T-cell (primary cell): Measurements from ENCODE around the gene C1orf174. TPM values are rescaled to one million over a fixed set of nuclear protein-coding genes. Genes with fewer than 3 reads are reported as not detected.

Experiments used
- ATAC-seq, 4 experiments: fragments of 200-7000 bp in 3 of 4; fragments of 150-1000 bp in 1 of 4; cut with Tn5 transposase; replicated peaks in 1 of 4; 1 replicate in 3 of 4; 2 replicates in 1 of 4; pipeline ENCODE4 v1.10.0; 2021; ENCODE audit warnings: moderate library complexity in 3 of 4, mild to moderate bottlenecking in 2 of 4, moderate number of reproducible peaks in 1 of 4
- CTCF ChIA-PET, 2 donors: fragments of 300-600 bp; sonication (Branson Sonifier 250); formaldehyde crosslinking; loops; one replicate each; lab custom pipeline; 2022; ENCODE audit warnings: antibody characterized with exemption in 2 of 2; lab: Charles Lee
- POLR2A ChIA-PET, 2 donors: fragments of 300-600 bp; sonication (Branson Sonifier 250); formaldehyde crosslinking; loops; one replicate each; lab custom pipeline; 2022; ENCODE audit warnings: antibody characterized with exemption in 2 of 2; lab: Charles Lee
- DNase-seq, 35 experiments: peaks; one replicate each; pipeline versions ENCODE4 v3.0.0 to v3.0.0-alpha.2; 2013 to 2023
- H3K27ac ChIP-seq: one replicate; pipeline ENCODE4 v1.5.1; 2013; ENCODE audit warnings: low read length
- H3K27me3 ChIP-seq, 2 experiments: replicated peaks in 1 of 2; 1 replicate in 1 of 2; 2 replicates in 1 of 2; pipeline versions ENCODE4 v1.6.1 to v1.7.0; 2013; ENCODE audit warnings: low read length in 1 of 2, mixed read lengths in 1 of 2; ENCODE audit not compliant: control insufficient read depth in 2 of 2, insufficient read depth in 2 of 2; ENCODE audit errors: extremely low read depth in 1 of 2
- H3K36me3 ChIP-seq, 2 donors: 1 replicate in 1 of 2; 2 replicates in 1 of 2; pipeline versions ENCODE4 v1.6.1 to v1.7.0; 2013; ENCODE audit warnings: low read length in 1 of 2; ENCODE audit not compliant: control insufficient read depth in 2 of 2, insufficient read depth in 1 of 2; ENCODE audit errors: extremely low read depth in 1 of 2
- H3K4me1 ChIP-seq, 2 experiments: 1 replicate in 1 of 2; 2 replicates in 1 of 2; pipeline versions ENCODE4 v1.6.1 to v1.7.0; 2013; ENCODE audit warnings: low read length in 2 of 2, mixed read lengths in 1 of 2; ENCODE audit not compliant: insufficient read depth in 2 of 2, control insufficient read depth in 1 of 2; ENCODE audit errors: extremely low read depth in 1 of 2
- H3K4me3 ChIP-seq, 2 donors: 1 replicate in 1 of 2; 2 replicates in 1 of 2; pipeline versions ENCODE4 v1.5.1 to v1.7.0; 2013; ENCODE audit warnings: mild to moderate bottlenecking in 2 of 2, low read length in 1 of 2, moderate library complexity in 1 of 2; ENCODE audit not compliant: control insufficient read depth in 1 of 2; ENCODE audit errors: extremely low read depth in 1 of 2
- H3K9me3 ChIP-seq: 2 replicates; pipeline ENCODE4 v1.7.0; 2013
- H3K27ac Mint-ChIP-seq, 2 donors: one replicate each; pipeline ENCODE4 v1.8.0; 2020 to 2021; ENCODE audit warnings: mild to moderate bottlenecking in 2 of 2, mixed read lengths in 2 of 2
- H3K27me3 Mint-ChIP-seq, 2 donors: one replicate each; pipeline ENCODE4 v1.8.0; 2021 to 2022; ENCODE audit warnings: mixed read lengths in 2 of 2
- H3K36me3 Mint-ChIP-seq: one replicate; pipeline ENCODE4 v1.8.0; 2021; ENCODE audit warnings: mixed read lengths
- H3K4me1 Mint-ChIP-seq, 3 donors: one replicate each; pipeline ENCODE4 v1.8.0; 2020 to 2022; ENCODE audit warnings: mixed read lengths in 3 of 3, mild to moderate bottlenecking in 1 of 3
- H3K4me3 Mint-ChIP-seq, 3 donors: one replicate each; pipeline ENCODE4 v1.8.0; 2020 to 2022; ENCODE audit warnings: mild to moderate bottlenecking in 3 of 3, mixed read lengths in 3 of 3, moderate library complexity in 3 of 3
- H3K9me3 Mint-ChIP-seq, 3 donors: one replicate each; pipeline ENCODE4 v1.8.0; 2020 to 2022; ENCODE audit warnings: mixed read lengths in 3 of 3
- WGBS: methylation state at CpG from one replicate; pipeline ENCODE4 v1.1.5; 2013; ENCODE audit warnings: missing lambda C conversion rate; ENCODE audit not compliant: insufficient coverage; 5-methylcytosine and 5-hydroxymethylcytosine counted together
- total RNA-seq, 35 experiments: library from RNA in 6 of 35; stranded (reverse) in 6 of 35; fragments of 120-200 nt in 1 of 35; gene quantifications; one replicate each; pipeline versions ENCODE4 v1.2.1 to v1.2.4 and lab custom pipeline; 2013 to 2026

The C1orf174 gene
- total RNA-seq, 5 donors from 2014 or later (not counting 1 experiment from before 2014, with no cell fraction given): 15.7 to 34.7 (median 33.4) TPM

GRCh38 chr1:3928586-3928985, 28.5 kb upstream of the C1orf174 start:
- ChIA-PET POLR2A (no interaction called here), CTCF (interaction anchor here in 1 of 2 donors (1.1 kb wide), 1 partner anchor 17 kb away, joined by 3 read pairs; no protein-coding TSS in a partner anchor)
- Histone ChIP-seq H3K4me1 (no peaks in the 10 kb centered on the region), H3K9me3 (no peaks in the 10 kb centered on the region), H3K4me3 (no peak overlapping the region), H3K36me3 (no peaks in the 10 kb centered on the region), H3K27ac (no peak overlapping the region), H3K27me3 (peaks cover 0 to 32% of the 10 kb centered on the region in 2 experiments)
- ATAC-seq (no peak), DNase-seq (no peak)
- 72% methylated on average over 11 of the region's 11 CpGs for WGBS
- Mint-ChIP-seq H3K27ac (no peak overlapping the region), H3K36me3 (no peaks in the 10 kb centered on the region), H3K27me3 (peaks cover 0 to 14% of the 10 kb centered on the region in 2 donors), H3K9me3 (peaks cover 0 to 5% (median 0%) of the 10 kb centered on the region in 3 donors), H3K4me1 (peaks cover 0 to 6% (median 0%) of the 10 kb centered on the region in 3 donors), H3K4me3 (no peak overlapping the region)

GRCh38 chr1:3926956-3927355, 26.9 kb upstream of the C1orf174 start:
- Mint-ChIP-seq H3K4me1 (peaks cover 4 to 6% (median 6%) of the 10 kb centered on the region in 3 donors), H3K36me3 (no peaks in the 10 kb centered on the region), H3K9me3 (peaks cover 0 to 5% (median 0%) of the 10 kb centered on the region in 3 donors), H3K27me3 (peaks cover 0 to 11% of the 10 kb centered on the region in 2 donors), H3K4me3 (no peak overlapping the region), H3K27ac (no peak overlapping the region)
- no peak for ATAC-seq
- H3K4me1 ChIP-seq: no peaks in the 10 kb centered on the region
- no peaks in the 10 kb centered on the region for H3K36me3 ChIP-seq
- CTCF ChIA-PET: no interaction called here
- DNase-seq: no peak
- H3K9me3 ChIP-seq: no peaks in the 10 kb centered on the region
- POLR2A ChIA-PET: no interaction called here
- H3K4me3 ChIP-seq: no peak overlapping the region
- no peak overlapping the region for H3K27ac ChIP-seq
- peaks cover 0 to 29% of the 10 kb centered on the region in 2 experiments for H3K27me3 ChIP-seq

GRCh38 chr1:3925762-3926161, 25.7 kb upstream of the C1orf174 start:
- H3K4me1 ChIP-seq: no peaks in the 10 kb centered on the region
- Mint-ChIP-seq H3K9me3 (peaks cover 0 to 5% (median 0%) of the 10 kb centered on the region in 3 donors), H3K36me3 (no peaks in the 10 kb centered on the region), H3K27me3 (peaks cover 0 to 11% of the 10 kb centered on the region in 2 donors), H3K4me3 (no peak overlapping the region), H3K4me1 (peaks cover 6 to 7% (median 6%) of the 10 kb centered on the region in 3 donors), H3K27ac (no peak overlapping the region)
- 88% methylated on average over 5 of the region's 8 CpGs for WGBS
- ATAC-seq: no peak
- ChIA-PET CTCF (no interaction called here), POLR2A (no interaction called here)
- no peak overlapping the region for H3K27ac ChIP-seq
- no peaks in the 10 kb centered on the region for H3K9me3 ChIP-seq
- no peaks in the 10 kb centered on the region for H3K36me3 ChIP-seq
- H3K27me3 ChIP-seq: peaks cover 0 to 20% of the 10 kb centered on the region in 2 experiments
- H3K4me3 ChIP-seq: no peak overlapping the region
- no peak for DNase-seq

GRCh38 chr1:3925256-3925655, 25.2 kb upstream of the C1orf174 start:
- Mint-ChIP-seq H3K9me3 (peaks cover 0 to 2% (median 0%) of the 10 kb centered on the region in 3 donors), H3K27ac (no peak overlapping the region), H3K4me3 (no peak overlapping the region), H3K27me3 (peaks cover 0 to 11% of the 10 kb centered on the region in 2 donors), H3K36me3 (no peaks in the 10 kb centered on the region), H3K4me1 (peaks cover 2 to 7% (median 6%) of the 10 kb centered on the region in 3 donors)
- ATAC-seq (no peak), DNase-seq (no peak)
- peaks cover 0 to 17% of the 10 kb centered on the region in 2 experiments for H3K27me3 ChIP-seq
- H3K36me3 ChIP-seq: no peaks in the 10 kb centered on the region
- ChIA-PET POLR2A (no interaction called here), CTCF (no interaction called here)
- no peak overlapping the region for H3K4me3 ChIP-seq
- no peaks in the 10 kb centered on the region for H3K4me1 ChIP-seq
- H3K9me3 ChIP-seq: no peaks in the 10 kb centered on the region
- H3K27ac ChIP-seq: no peak overlapping the region
- WGBS: 92% methylated on average over 6 of the region's 12 CpGs

GRCh38 chr1:3924825-3925220, 24.8 kb upstream of the C1orf174 start:
- Histone ChIP-seq H3K4me3 (no peak overlapping the region), H3K9me3 (no peaks in the 10 kb centered on the region), H3K27me3 (peaks cover 0 to 17% of the 10 kb centered on the region in 2 experiments), H3K27ac (no peak overlapping the region), H3K4me1 (no peaks in the 10 kb centered on the region), H3K36me3 (no peaks in the 10 kb centered on the region)
- Mint-ChIP-seq H3K4me1 (peaks cover 0 to 7% (median 6%) of the 10 kb centered on the region in 3 donors), H3K9me3 (no peaks in the 10 kb centered on the region), H3K27me3 (peaks cover 0 to 11% of the 10 kb centered on the region in 2 donors), H3K27ac (no peak overlapping the region), H3K4me3 (no peak overlapping the region), H3K36me3 (no peaks in the 10 kb centered on the region)
- CTCF ChIA-PET: no interaction called here
- no peak for DNase-seq
- ATAC-seq: no peak
- POLR2A ChIA-PET: no interaction called here
- 35% methylated on average over 3 of the region's 3 CpGs for WGBS

- no peak overlapping the region for H3K4me3 Mint-ChIP-seq
- H3K36me3 Mint-ChIP-seq: no peaks in the 10 kb centered on the region
- Histone ChIP-seq H3K27me3 (peaks cover 0 to 22% of the 10 kb centered on the region in 2 experiments), H3K9me3 (no peaks in the 10 kb centered on the region), H3K36me3 (no peaks in the 10 kb centered on the region), H3K27ac (no peak overlapping the region), H3K4me1 (no peaks in the 10 kb centered on the region), H3K4me3 (no peak overlapping the region)
- H3K9me3 Mint-ChIP-seq: no peaks in the 10 kb centered on the region
- peaks cover 0 to 7% (median 6%) of the 10 kb centered on the region in 3 donors for H3K4me1 Mint-ChIP-seq
- no peak overlapping the region for H3K27ac Mint-ChIP-seq
- ChIA-PET CTCF (no interaction called here), POLR2A (no interaction called here)
- ATAC-seq (no peak), DNase-seq (no peak)
- peaks cover 0 to 11% of the 10 kb centered on the region in 2 donors for H3K27me3 Mint-ChIP-seq
- 68% methylated on average over 9 of the region's 13 CpGs for WGBS
Observed at GRCh38 chr1:3924186-3924824, 24.2 kb upstream of the C1orf174 start.
